Kidney (tissue), 14 donors: ENCODE measurements around the gene NECTIN1. TPM values are rescaled to one million over a fixed set of nuclear protein-coding genes. Genes with fewer than 3 reads are reported as not detected.

Experiments used
- DNase-seq, 5 donors: peaks; one replicate each; pipeline ENCODE4 v3.0.0-alpha.2; 2013 to 2020
- FAIRE-seq: peaks from 2 replicates; lab custom pipeline; 2012; peaks lifted over from hg19 to GRCh38; lab: Jason Lieb, UNC
- H3K27ac ChIP-seq, 2 donors: one replicate each; pipeline ENCODE4 v1.7.0; 2013; ENCODE audit warnings: low read depth in 2 of 2, low read length in 2 of 2, inconsistent platforms in 1 of 2
- H3K27me3 ChIP-seq: one replicate; pipeline ENCODE4 v1.7.1; 2013; ENCODE audit warnings: low read length, inconsistent platforms; ENCODE audit not compliant: control insufficient read depth, insufficient read depth
- H3K36me3 ChIP-seq, 3 donors: one replicate each; pipeline versions ENCODE4 v1.7.0 to v1.7.1; 2013; ENCODE audit warnings: low read length in 3 of 3, control low read depth in 1 of 3, inconsistent platforms in 1 of 3; ENCODE audit not compliant: insufficient read depth in 3 of 3, control insufficient read depth in 2 of 3
- H3K4me1 ChIP-seq, 3 donors: one replicate each; pipeline versions ENCODE4 v1.7.0 to v1.7.1; 2013; ENCODE audit warnings: low read length in 3 of 3, inconsistent platforms in 1 of 3, low read depth in 1 of 3; ENCODE audit not compliant: control insufficient read depth in 2 of 3, insufficient read depth in 2 of 3
- H3K4me3 ChIP-seq, 3 donors: one replicate each; pipeline versions ENCODE4 v1.7.0 to v1.8.1; 2013; ENCODE audit warnings: low read length in 3 of 3, control low read depth in 1 of 3, inconsistent platforms in 1 of 3
- H3K9ac ChIP-seq, 3 donors: one replicate each; pipeline versions ENCODE4 v1.7.0 to v1.7.1; 2013; ENCODE audit warnings: low read length in 3 of 3, control low read depth in 1 of 3, inconsistent platforms in 1 of 3
- H3K9me3 ChIP-seq, 3 donors: one replicate each; pipeline versions ENCODE4 v1.7.0 to v1.7.1; 2013; ENCODE audit warnings: low read length in 3 of 3, control low read depth in 1 of 3, inconsistent platforms in 1 of 3; ENCODE audit not compliant: control insufficient read depth in 2 of 3, insufficient read depth in 1 of 3
- intact Hi-C: fragments of 100-400 bp; cut with DNase I; formaldehyde crosslinking; loops from one replicate; pipeline ENCODE4 v1.11.1; 2022
- polyA plus RNA-seq: library from polyadenylated mRNA; stranded (reverse); fragments of 350-450 nt; fragmentation: Illumina TruSeq; extraction: RNeasy Lipid Tissue Mini Kit (QIAGEN cat#74804); gene quantifications from one replicate; pipeline ENCODE4 v1.2.3, GENCODE V29; 2014; ENCODE audit warnings: low read depth, low replicate concordance; ENCODE audit not compliant: insufficient read depth
- total RNA-seq: library from RNA; stranded (reverse); fragmentation: NEBNext Ultra II Directional; extraction: Animal tissue kit (Norgen Biotek cat#: 25700); gene quantifications from one replicate; pipeline ENCODE4 v1.2.1, GENCODE V29; 2021
- TF ChIP-seq, protein P1 (sequence below): IDR thresholded peaks from 3 replicates; pipeline ENCODE4 v1.5.1; 2012; ENCODE audit warnings: mild to moderate bottlenecking, moderate library complexity, borderline replicate concordance; ENCODE audit not compliant: insufficient read depth; ENCODE audit errors: extremely low read depth
- donor health status: control.
- donor health status: control.
- donor health status: control.
- donor health status: control.
- donor health status: control.
- donor health status: DM: yes; HTN: yes; CAD: no.
- donor health status: Normal renal cell carcinoma (clear cell type).

NECTIN1 gene
- total and polyA plus RNA-seq, 2 donors from 2014 or later, result 6.0 to 13.2 TPM

DNA sequence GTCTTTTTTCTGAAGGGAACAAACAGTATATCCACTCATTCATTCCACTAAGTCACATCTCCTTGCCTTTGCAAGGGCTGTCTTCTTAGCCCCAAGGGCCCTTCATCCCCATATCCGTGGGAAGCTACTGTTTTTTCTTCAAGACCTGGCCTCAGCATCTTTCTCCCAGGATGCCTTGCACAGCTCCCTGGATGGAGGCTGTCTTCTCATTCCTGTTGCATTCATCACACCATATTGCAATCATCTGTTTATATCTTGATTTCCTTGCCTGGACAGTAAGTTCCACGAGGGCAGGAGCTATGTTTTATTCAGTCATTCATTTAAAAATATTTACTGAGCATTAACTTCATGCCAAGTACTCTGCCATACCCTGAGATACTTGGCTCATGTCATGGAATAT, 29.3 kb upstream of the NECTIN1 start:
- Histone ChIP-seq H3K36me3 (no peaks in the 10 kb centered on the region), H3K4me1 (peaks cover 0 to 2% (median 0%) of the 10 kb centered on the region in 3 donors), H3K27me3 (no peaks in the 10 kb centered on the region), H3K27ac (no peak overlapping the region), H3K9ac (no peak overlapping the region), H3K4me3 (no peak overlapping the region), H3K9me3 (no peaks in the 10 kb centered on the region)
- intact Hi-C loops, result no loop called here
- DNase-seq, result no peak
- TF ChIP-seq, protein P1, sequence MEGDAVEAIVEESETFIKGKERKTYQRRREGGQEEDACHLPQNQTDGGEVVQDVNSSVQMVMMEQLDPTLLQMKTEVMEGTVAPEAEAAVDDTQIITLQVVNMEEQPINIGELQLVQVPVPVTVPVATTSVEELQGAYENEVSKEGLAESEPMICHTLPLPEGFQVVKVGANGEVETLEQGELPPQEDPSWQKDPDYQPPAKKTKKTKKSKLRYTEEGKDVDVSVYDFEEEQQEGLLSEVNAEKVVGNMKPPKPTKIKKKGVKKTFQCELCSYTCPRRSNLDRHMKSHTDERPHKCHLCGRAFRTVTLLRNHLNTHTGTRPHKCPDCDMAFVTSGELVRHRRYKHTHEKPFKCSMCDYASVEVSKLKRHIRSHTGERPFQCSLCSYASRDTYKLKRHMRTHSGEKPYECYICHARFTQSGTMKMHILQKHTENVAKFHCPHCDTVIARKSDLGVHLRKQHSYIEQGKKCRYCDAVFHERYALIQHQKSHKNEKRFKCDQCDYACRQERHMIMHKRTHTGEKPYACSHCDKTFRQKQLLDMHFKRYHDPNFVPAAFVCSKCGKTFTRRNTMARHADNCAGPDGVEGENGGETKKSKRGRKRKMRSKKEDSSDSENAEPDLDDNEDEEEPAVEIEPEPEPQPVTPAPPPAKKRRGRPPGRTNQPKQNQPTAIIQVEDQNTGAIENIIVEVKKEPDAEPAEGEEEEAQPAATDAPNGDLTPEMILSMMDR, result no peak
- no peak for FAIRE-seq

DNA sequence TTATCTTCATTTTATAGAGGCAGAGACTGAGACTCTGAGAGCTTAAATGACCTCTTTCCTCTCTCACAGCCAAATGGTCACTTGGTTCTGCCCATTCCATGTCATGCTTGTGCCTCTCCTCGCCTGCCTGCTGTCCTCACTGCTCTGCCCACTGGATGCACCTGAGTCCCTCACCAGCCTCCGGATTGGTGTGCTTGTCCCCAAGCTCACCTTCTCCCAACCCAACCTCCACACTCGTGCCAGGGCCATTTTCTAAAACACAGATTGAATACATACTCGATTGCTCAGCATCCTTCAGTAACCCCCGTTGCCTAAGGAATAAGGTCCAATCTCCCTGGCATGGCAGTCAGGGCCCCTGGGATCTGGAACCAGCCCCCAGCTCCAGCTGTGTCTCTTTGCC, 28.4 kb upstream of the NECTIN1 start:
- FAIRE-seq (no peak), DNase-seq (no peak)
- Histone ChIP-seq H3K36me3 (no peaks in the 10 kb centered on the region), H3K4me1 (no peaks in the 10 kb centered on the region), H3K27ac (no peak overlapping the region), H3K4me3 (no peak overlapping the region), H3K9ac (no peak overlapping the region), H3K27me3 (no peaks in the 10 kb centered on the region), H3K9me3 (no peaks in the 10 kb centered on the region)
- TF ChIP-seq, protein P1, result no peak
- intact Hi-C loops, result no loop called here

DNA sequence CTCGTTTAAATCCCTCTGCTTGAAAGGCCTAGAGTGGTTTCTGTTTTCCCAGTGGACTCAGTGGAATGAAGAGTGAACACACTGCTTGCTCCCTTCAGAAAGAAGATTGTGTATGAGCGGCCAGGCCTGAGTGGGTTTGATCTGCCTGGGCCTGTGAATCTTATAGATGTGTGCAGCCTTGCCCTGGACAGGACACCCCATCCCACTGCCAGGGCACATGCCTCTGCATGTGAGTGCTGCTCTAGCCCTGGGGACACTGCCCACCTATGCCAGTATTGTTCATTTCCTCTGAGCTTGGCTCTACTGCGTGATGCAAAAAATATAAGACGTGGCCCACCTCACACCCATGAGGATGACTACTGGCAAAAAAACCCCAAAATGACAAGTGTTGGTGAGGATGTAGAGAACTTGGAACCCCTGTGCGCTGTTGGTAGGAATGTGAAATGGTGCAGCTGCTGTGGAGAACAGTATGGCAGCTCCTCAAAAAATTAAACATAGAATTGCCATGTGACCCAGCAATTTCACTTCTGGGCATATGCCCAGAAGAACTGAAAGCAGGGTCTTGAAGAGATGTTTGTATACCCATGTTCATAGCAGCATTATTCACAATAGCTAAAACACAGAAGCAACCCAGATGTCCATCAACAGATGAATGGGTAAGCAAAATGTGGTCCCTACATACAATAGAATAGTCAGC, 27.3 kb upstream of the NECTIN1 start:
- H3K4me3 ChIP-seq, result no peak overlapping the region
- H3K9me3 ChIP-seq, result no peaks in the 10 kb centered on the region
- no peaks in the 10 kb centered on the region for H3K27me3 ChIP-seq
- no peaks in the 10 kb centered on the region for H3K4me1 ChIP-seq
- TF ChIP-seq, protein P1, result no peak
- no peak overlapping the region for H3K9ac ChIP-seq
- no peaks in the 10 kb centered on the region for H3K36me3 ChIP-seq
- intact Hi-C loops, result no loop called here
- no peak overlapping the region for H3K27ac ChIP-seq
- FAIRE-seq (no peak), DNase-seq (no peak)
